Stimulated activated CD8-positive, alpha-beta memory T cell treated with anti-CD3 and anti-CD28 coated beads, Interleukin-15, amount 100 ng/mL, for 24 hours (primary cell): ENCODE results near the gene EEIG1.

Experiments used
- DNase-seq: peaks from one replicate; pipeline ENCODE4 v3.0.0-alpha.2; 2020; ENCODE audit warnings: low read depth

Gene EEIG1

DNA sequence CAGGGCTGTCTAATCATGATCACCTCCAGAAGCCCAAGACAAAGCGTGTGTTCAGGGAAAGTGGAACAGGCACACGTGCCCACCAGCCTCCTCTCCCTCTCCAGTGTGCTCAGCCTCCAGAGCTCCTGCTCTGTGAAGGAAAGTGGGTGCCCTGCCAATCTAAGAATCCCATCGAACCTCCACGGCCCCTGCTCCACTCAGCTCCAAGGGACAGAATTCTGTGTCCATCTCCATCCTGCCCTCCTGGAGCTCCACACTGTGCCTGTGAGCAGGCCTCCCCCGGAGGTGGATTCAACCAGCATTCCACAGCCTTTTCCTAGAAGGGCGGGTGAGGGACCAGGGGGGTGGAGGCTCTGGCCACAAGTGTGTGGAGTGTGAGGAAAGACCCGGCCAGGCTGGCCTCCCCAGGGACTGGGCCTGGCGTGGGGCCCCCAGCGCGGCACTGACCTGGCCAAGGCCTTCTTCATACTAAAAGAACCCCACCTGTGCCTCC lies 6.0 kb downstream of the EEIG1 start:
- no peak for DNase-seq

DNA sequence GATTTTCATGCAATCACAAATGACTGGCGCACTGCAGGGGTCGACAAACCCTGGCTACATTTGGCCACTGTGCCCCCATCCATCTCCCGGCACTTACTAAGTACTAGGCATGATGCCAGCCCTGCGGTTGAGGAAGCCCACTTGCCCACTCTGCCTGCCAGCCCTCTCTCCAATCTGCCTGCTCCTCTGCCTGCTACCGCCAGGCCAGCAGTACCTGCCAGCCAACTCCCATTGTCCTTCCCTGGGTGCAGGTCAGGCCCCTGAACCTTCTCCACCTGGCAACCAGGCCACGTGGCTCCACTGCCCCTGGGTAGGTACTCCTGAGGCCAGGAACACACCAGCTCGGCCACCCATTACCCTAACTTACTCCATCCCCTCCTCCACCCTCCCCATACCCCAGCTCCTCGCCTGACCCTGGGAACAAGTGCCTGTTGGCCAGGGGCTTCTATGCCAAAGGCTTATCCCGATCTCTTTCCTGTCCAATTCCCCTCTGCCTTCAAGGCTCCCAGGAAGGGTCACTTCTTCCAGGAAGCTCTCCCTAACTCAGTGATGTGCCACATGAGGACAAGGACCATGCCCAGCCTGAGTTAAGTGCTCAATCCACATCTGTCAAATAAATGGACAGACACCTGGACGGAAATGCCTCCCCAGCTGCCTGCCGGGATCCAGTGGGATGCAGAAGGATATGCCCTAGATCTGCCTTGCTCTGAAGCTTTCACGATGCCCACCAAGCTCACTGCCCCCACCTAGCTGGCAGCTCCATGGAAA lies 6.6 kb downstream of the EEIG1 start:
- no peak for DNase-seq

DNA sequence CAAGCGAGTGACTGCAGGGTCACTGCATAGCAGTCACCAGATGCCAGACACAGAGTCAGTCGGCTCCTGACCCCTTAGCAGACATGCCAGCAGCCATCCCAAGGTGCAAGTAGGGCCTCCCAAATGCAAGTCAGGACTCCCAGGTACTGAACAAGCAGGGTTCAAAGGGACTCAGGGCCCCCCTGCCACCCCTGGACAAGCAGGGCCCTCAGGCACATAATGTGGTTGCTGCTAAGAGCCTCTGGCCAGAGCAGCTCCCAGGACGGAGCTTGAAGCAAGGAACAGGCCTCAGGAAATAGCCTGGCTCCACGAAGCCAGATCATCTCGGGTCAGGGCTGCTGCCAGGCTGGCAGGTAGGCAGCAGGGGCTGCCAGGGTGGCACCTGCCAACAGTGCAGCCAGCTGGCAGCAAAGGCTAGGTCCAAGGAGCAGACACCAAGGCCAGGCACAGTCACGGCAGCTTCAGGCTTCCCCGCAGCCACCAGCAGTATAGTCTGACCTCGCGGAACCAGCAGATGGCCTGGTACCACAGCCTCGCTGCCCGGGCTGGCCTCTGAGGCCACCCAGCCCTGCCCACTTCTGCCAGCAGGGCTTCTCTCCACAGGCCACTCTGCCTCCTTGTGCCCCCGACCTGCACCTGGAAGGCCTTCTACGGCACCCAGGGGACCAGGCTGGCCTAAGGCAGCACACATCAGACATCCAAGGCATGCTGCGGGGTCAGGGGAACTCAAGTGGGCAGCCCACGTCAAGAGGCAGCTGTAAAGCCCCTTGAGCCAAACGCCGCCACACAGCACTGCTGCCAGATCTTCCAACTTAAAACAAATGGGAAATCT lies 7.4 kb downstream of the EEIG1 start:
- no peak for DNase-seq

DNA sequence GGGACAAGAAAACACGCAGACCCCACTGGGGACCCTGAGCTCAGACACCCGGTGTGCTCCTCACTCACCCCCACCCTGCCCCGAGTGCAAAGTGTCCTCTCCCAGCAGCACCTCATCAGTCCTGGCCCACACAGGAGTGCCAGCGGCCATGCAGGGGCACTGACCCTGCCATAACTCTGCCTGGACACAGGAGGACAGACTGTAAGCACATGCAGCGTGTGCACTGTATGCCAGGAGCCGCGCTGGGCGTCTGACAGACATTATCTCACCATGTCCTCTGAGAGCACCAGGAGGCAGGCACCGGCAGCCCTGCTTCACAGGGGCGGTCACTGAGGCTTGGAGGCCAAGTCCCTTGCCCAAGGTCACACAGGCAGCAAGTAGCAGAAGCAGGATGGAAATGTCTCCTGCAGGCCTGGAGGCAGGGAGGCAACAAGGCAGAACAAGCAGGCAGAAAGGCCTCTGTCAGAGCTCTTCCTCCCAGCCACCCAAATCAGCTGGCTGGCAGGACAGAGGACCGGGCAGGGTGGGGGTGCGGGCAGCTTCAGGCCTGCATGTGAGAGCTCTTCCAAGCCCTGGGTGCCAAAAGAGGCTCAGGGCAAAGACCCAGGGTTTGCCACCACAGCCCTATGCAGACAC lies 8.4 kb downstream of the EEIG1 start:
- no peak for DNase-seq

DNA sequence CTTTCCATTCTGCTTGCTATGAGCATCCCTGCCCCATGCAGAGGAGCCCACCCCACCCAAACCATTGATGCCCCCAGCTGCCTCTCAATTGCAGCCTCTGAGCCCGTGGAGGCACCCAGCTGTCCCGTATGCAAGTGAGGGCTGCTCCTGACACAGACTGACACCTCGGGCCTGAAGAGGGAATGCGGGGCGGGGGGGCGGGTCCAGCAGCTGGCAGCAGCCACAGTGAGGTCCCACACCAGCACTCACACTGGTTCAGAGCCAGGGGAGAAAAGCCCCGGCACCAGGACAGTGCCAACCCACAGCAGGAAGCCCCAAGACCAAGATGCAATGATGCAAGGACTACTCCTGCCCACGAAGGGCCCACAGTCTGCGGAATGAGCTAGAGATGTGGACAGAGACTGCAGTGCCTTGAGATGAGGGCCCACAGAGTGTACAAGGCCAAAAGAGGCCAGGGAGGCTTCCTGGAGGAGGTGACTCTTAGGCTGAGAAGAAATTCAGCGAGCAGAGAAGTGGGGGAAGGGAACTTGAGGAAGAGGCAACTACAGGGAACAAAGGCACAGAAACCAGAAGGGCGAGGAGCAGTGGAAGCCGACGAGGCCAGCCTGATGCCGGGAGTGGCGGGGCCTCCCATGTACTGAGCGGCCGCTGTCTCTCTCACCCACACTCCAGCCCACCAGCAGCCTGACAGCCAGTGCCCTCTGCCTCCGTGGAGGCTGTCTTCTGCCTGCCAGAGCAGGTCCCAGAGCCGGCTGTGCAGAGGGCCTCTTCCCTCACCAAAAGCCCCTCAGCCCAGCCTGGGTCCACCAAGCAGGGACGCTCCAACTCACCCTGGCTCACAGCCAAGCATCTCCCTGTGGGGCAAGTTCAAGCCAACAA lies 9.2 kb downstream of the EEIG1 start:
- no peak for DNase-seq

DNA sequence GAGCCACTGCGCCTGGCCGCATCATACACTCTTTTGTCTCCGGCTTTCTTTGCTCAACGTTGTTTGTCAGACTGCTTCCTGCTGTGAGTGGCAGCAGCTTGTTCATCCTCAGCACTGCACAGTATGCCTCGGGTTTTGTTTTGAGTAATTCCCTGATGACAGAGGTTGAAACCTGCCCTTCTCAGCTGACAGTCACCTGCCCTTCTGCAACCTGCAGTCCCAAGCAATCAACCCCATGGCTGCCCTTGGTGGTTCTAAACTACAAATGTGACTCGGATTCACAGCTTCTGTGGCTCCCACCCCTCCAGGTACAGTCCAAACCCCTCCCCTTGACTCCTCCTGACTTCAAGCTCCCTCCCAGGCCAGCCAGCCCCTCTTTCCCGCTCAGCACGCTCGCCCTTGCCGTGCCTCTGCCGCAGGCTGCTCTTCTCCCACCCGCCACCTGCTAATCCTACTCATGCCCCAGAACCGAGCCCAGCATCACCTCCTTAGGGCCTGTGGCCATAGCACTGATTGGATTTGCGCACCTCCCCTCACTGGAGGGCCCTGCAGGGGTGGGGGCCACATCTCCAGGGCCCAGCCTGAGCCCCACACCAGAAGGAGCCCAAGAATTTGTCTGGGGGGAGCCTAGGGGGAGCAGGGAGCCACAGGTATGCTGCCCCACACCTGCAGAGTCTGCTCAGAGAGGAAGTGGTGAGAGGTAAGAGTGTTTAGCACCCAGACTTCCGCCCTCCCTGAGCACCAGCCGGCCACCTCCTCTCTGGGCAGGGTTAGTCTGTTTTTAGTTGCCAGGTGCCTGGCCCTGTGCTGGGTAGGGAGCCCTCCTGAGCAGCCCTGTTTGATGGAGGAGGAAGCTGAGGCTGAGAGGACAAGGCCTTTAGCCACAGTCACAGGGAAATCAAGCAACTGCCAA lies 10.1 kb downstream of the EEIG1 start:
- DNase-seq: no peak

DNA sequence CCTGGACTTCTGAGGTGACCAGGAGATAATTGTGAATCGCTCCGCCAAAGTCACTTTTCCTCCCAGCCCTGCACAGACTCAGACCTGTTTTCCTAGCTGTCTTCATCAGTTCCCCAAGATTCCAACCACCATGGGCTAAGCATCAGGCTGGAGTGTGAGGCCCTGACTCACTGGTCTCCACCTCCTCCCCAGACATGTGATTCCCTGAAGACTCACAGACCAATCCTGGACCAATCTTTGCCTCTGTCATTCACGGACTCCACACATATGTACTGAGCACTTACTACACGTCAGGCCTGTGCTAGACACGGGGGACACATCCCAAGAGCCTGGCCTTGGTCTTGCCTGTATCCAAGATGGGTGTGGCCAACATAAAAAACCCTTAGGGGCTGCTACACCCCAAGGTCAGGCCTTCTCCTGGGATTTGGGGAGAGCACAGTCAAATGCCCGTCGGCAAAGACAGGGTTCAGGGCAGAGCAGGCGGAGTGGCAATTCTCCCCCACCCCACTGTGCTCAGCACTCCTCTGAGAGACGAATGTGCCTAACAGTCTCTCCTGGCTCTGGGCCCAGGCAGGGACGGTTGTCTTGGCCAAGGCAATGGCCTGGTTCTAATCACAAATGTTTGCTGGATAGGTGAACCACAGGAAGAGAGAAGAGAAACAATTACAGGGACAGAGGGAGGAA lies 11.9 kb downstream of the EEIG1 start:
- DNase-seq: no peak

DNA sequence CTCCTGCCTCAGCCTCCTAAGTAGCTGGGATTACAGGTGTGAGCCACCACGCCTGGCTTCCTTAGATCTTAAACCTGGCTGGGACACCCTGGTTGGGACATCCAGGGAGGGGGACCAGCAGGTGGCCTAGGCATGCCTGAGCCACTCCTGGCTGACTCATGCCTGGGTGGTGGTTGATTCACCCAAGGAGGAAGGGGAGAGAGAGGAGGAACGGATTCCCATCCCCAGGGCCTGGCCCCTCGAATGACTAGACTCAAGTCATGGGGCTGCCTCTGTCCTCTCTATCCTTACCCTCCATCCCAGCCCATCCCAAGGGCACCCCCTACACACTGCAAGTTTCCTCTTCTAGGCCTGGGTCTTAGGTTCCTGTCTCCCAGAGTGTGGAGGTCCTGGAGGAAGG lies 12.7 kb downstream of the EEIG1 start:
- DNase-seq: no peak

DNA sequence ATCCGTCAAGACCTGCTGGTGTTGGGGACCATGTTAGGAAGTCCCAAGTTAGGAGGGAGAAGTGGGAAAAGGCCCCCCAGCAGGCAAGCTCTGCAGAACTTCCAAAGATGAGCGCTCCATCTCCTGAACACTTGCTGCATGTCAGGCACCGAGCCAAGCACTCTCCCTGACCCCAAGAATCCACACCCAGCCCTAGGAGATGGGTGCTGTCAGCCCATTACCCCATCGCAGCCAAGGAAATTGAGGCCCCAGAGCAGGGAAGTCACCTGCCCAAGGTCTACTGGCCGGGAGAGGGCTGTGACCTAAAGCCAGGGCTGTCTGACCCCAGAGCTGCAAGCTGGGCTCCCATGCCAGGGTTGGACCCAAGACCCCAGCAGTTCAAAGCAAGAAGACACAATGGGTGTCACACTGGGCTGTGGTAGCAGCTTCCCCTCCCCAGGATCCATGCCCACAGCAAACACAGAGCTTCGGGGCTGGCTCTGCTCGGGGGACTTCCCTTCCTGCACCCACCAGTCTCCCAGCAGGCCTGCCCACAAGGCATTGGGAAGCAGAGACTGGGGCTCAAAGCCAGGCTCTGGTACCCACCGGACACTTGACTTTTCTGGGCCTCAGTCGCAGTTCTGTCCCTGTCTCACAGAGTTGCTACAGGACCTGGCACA lies 13.5 kb downstream of the EEIG1 start:
- DNase-seq: no peak

DNA sequence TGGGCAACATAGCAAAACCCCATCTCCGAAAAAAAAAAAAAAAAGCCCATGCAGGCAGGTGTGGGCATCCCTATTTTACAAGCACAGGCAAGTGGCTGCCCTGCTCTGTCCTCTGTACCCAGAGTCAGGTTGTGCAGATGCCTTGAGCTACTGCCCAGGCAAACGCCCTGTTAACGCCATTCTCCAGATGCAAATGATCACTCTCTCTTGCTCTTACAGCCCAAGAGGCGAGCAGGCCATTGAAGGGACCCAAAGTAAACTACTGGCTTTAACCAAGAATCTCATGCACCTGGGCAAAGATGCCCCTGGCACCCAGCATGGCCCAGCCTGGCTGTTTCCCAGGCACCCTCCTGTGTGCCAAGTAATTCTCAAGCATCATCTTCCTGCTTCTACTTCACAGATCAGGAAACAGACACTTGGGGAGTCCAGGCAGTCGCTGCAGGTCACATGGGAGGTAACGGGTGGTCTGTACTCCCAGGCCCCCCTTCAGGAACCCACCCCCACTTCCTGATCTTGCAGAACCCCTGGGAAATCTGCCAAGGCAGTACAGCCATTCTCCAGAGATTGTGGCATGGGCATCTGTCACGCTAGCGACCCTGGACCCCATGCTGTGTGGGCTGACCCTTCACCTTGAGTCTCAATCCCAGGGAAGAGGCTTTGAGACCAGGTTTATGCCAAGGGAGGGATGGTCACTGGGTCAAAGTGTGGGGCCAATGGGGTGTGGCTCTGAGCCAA lies 14.2 kb downstream of the EEIG1 start:
- DNase-seq: no peak

DNA sequence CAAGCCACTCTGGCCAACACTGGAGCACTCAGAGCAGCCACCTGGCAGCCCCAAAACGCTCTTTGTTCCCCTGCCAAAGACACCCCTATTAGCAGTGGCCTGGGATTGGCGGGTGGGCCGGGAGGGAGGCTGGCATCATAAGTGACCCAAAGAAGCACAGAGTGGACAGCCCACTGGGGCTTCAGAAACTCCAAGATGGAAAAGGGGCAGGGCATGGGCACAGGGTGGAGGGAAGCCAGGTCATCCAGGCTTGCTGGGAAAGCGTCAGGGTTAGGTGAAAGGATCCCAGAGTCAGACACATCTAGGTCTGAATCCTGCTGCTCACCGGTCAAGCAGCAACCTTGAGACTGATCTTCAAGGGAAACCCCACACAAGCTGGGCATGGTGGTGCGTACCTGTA lies 14.8 kb downstream of the EEIG1 start:
- no peak for DNase-seq

DNA sequence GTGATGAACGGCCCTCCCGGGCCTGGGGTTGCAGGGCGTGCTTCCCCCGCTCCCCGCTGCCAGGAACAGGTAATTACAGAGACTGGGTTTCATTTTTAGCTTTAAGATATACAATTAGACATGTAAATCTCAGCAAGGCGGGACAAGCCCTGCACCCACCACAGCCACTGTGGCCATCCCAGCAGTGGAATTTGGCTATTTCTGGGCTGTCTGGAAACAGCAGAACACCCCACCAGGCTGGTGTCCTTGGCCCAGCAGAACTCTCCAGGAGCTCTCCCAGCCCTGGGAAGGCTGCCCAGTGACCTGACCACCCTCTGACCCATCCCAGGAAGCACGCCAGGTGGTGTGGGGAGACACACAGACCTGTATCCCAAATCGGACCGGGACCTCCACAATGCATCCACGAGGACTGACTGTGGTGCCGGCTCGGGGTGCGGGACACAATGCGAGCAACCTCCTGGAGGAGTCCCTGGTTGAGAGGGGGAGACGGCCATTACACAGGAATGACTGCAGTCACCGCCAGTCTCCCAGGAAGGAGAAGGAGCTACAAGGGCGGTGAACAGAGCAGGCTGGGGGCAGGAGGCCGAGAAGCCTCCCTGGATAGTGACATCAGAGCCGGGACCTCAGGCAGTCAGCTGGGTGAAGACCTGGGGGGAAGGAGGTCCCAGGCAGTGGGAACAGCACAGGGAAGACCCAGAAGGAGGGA lies 17.3 kb downstream of the EEIG1 start:
- DNase-seq: no peak

DNA sequence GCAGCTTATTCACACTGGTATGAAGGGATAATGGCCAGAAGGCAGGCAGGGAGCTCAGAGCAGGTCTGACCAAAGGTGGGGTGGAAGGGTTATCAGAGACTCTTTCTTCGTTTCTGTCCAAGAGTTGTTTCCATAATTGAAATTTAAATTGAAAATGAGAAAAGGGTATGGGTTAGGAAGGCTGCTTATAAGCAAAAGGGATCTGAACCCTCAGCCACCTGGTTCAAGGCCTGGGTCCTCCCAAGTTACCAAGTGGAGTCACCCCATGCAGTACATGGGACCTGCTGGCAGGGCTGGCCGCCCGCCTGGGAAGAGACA lies 17.8 kb downstream of the EEIG1 start:
- no peak for DNase-seq

DNA sequence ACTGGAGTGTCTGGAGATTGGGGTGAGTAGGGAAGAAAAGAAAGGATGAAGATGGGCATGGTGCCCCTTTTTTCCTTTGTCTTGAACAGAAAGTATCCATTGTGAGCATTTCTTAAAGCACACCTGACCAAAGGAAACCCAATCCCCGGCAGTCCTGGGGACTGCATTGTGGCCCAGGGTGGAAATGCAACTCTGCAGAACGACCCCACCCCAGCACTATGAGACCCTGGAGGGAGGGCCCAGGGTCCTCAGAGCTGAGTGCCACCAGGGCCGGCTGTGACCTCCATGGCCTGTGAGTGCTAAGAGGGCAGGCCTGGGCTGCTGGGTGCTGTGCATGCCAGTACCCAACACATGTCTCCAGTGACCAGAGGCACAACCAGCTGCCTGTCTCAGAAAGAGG lies 18.5 kb downstream of the EEIG1 start:
- DNase-seq: no peak

DNA sequence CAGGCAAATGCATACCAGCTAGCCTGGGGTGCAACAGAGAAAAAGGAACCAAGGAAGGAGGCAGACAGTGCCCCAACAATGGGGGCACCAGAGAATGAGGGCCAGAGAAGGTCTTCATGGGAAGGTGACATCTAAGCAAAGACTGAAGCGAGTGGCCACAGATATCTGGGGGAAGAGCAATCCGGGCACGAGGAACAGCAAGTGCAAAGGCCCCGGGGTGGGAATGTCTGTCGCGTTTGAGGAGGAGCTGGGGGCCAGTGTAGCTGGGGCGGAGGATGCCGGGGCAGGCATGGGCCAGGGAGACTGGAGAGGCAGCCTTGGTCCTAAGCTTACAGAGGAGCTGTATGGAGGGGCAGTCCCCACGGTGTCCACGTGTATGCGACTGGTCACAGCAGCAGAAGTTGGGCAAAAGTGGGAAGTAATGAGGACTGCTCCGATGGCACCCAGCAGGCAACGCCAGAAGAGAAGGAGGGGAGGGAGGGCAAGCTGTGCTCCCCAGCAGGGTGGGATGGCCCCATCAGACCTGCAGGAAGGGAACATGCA lies 19.1 kb downstream of the EEIG1 start:
- no peak for DNase-seq

DNA sequence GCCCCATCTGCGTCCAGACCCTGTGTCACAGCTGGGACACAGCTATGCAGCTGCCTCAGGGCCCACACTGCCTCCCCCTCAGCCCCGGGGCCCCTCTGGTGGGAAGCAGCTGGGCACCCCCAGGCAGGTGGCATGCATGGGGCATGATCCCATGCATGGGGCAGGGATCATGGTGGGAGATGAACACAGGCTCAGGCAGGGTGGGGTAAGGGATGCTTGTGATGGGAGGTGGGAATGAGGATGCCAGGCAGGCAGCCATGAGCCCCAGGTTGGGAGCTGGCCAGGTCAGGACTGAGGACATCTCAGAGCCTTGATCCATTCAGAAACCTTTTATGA lies 19.7 kb downstream of the EEIG1 start:
- no peak for DNase-seq

DNA sequence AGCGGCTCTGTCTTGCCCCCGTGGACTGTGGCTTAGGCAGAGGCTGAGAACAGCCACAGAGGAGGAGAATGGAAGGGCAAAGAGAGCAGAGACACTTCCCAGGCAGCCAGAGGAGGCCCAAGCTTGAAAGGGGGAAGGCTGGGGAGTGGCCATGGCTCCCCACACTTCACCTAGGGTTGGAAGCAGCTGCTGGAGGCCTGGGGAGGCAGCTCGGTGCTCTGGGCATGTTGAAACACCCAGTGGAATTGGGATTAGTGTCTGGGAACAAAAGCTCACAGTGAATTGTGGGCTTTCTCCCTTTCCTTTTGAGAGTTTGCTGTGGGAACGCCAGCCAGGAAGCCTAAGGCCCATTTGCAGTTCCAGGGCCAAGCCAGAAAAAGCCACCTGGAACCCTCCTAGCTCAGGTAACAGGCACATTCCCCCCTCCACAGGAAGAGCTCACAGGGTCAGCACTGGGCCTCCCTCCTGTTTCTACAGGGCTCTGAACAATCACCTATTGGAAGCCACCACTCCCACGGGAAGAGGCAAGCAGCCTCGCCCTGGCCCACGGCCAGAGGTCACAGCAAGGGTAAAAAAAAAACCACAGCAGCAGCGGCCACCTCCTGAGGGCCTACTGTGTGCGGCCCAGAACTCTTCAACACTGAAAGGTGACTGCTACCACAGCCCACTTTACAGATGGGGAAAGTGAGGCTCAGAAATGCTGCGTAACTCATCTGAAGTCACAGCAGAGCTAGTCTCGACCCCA lies 20.2 kb downstream of the EEIG1 start:
- DNase-seq: no peak
